GM10266 (cell line): ENCODE data around the gene MUC5B.

Experiments
- DNase-seq: peaks from one replicate; pipeline ENCODE4 v3.0.0; 2012; ENCODE audit errors: extremely low spot score
- TF ChIP-seq, protein P1 (sequence below): IDR thresholded peaks from 2 replicates; pipeline ENCODE4 v1.5.1; 2012; ENCODE audit warnings: mild to moderate bottlenecking, low read depth; ENCODE audit not compliant: control insufficient read depth, insufficient read depth; ENCODE audit errors: missing control alignments

Gene MUC5B

DNA sequence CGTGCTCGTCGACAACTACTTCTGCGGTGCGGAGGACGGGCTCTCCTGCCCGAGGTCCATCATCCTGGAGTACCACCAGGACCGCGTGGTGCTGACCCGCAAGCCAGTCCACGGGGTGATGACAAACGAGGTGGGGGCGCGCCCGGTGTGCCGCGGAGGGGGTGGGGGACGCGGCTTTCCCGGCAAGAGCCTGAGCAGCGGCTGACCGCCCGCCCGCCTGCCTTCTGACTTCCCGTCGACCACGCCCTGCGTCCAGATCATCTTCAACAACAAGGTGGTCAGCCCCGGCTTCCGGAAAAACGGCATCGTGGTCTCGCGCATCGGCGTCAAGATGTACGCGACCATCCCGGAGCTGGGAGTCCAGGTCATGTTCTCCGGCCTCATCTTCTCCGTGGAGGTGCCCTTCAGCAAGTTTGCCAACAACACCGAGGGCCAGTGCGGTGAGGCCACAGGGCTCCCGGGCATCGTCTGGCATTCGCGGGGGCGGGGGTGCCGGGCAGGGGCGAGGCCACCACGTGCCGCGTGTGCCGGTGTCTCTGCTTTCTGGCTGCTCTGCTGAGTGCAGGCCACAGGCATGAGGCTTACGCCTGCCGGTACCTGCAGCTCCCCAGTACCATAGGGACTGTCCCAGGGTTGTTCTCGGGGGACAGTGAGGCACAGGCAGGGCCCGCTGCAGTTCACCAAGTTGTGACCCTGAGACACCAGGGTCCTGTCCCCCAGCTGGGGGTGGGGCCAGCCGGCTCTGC is 28.5 kb upstream of the MUC5B start:
- TF ChIP-seq, protein P1, sequence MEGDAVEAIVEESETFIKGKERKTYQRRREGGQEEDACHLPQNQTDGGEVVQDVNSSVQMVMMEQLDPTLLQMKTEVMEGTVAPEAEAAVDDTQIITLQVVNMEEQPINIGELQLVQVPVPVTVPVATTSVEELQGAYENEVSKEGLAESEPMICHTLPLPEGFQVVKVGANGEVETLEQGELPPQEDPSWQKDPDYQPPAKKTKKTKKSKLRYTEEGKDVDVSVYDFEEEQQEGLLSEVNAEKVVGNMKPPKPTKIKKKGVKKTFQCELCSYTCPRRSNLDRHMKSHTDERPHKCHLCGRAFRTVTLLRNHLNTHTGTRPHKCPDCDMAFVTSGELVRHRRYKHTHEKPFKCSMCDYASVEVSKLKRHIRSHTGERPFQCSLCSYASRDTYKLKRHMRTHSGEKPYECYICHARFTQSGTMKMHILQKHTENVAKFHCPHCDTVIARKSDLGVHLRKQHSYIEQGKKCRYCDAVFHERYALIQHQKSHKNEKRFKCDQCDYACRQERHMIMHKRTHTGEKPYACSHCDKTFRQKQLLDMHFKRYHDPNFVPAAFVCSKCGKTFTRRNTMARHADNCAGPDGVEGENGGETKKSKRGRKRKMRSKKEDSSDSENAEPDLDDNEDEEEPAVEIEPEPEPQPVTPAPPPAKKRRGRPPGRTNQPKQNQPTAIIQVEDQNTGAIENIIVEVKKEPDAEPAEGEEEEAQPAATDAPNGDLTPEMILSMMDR, result no peak
- peak; percentile 22 for DNase-seq

DNA sequence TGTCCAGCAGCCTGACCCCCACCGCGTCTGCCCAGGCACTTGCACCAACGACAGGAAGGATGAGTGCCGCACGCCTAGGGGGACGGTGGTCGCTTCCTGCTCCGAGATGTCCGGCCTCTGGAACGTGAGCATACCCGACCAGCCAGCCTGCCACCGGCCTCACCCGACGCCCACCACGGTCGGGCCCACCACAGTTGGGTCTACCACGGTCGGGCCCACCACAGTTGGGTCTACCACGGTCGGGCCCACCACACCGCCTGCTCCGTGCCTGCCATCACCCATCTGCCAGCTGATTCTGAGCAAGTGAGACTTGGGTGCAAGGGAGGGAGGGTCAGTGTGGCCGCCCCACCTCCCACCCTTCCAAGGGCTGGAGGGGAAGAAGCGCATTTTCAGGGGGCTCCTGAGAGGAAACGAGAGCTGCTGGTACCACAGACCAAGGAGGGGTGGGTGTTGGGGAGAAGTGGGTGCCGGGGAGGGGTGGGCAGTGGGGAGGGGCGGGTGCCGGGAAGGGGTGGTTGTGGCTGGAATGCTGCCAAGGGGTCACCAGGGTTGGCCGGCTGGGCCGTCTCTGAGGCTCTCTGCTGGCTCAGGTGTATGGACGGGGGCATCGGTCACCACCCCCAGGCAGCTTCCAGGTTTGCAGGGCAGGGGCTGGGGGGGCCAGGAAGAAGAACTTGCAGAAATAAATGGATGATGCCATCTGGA is 27.7 kb upstream of the MUC5B start:
- TF ChIP-seq, protein P1, result no peak

DNA sequence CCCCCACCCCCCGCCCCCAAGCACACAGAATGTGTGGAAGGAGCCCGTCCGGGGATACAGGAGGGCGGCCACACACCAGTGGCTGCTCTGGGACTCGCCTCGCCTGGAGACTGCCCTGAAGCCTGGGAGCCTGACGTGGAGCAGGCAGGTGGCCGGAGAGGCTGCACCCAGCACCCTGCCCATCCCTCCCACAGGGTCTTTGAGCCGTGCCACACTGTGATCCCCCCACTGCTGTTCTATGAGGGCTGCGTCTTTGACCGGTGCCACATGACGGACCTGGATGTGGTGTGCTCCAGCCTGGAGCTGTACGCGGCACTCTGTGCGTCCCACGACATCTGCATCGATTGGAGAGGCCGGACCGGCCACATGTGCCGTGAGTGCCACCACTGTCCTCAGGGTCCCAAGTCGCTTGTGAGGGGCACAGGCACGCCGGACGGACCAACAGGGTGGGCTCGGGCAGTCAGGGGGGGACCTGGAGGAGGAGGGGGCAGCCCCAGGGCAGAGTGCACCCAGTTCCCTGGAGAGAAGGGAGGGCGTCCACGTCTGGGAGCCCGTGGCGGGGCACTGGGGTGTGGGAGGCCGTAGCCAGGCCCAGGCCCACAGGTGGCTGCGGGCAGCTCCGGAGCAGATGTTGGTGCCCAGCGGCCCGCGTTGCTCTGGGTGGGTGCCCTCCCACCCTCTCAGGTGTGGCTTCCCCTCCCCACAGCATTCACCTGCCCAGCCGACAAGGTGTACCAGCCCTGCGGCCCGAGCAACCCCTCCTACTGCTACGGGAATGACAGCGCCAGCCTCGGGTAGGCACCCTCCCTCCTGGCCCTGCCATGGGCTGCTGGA is 27.0 kb upstream of the MUC5B start:
- peak; percentile 19 for DNase-seq
- TF ChIP-seq, protein P1, result no peak

More for the DNA sequence above, 27.7 kb upstream of the MUC5B start:
- DNase-seq, result peak; percentile 12

DNA sequence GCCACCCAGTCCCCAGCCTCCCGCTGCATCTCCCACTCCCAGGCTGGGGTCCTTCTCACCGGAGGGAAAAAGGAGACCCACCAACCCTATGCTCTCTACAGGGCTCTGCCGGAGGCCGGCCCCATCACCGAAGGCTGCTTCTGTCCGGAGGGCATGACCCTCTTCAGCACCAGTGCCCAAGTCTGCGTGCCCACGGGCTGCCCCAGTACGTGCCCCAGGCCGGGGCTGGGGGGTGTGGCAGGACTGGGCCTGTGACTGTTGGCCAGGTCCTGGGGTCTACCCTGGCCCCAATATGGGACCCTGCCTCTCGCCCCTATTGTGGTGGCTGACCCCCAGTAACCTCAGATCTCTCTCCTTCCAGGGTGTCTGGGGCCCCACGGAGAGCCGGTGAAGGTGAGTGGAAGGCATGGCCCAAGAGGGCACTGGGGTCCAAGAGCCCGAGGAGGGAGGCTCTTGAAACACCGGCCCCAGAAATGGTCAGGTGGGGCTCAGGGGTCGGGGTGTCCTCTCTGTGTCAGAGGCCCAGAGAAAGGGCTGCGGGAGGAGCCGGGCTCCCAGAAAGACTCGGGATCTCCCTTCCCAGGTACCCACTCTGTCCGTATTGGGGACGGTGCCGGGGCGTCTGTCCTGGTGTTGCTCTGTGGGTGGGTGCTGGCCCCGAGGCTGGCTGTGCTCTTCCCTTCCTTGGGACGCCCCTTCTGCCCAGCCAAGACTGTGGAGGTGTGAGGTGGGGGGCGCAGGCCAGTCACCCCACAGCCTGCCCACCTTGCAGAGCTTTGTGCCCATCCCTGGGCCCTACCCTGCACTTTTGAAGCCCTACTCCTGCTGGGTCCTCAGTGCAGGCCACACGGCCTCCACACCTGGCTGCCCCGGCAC is 26.1 kb upstream of the MUC5B start:
- TF ChIP-seq, protein P1, result no peak
- DNase-seq, result peak; percentile 17

DNA sequence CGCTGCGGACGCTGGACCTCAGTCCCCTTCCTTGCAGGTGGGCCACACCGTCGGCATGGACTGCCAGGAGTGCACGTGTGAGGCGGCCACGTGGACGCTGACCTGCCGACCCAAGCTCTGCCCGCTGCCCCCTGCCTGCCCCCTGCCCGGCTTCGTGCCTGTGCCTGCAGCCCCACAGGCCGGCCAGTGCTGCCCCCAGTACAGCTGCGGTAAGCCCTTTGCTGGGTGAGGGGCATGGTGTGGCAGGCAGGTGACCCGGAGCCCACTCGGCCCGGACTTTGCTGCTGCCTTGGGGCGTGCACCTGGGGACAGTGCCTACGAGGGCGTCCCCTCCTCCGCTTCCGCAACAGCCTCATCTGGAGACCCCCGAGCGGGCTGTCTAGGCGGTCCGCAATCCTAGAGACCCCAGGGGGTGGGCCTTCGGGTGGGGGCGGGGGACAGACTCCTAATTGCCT is 25.4 kb upstream of the MUC5B start:
- TF ChIP-seq, protein P1, result no peak
- DNase-seq, result peak; percentile 6

DNA sequence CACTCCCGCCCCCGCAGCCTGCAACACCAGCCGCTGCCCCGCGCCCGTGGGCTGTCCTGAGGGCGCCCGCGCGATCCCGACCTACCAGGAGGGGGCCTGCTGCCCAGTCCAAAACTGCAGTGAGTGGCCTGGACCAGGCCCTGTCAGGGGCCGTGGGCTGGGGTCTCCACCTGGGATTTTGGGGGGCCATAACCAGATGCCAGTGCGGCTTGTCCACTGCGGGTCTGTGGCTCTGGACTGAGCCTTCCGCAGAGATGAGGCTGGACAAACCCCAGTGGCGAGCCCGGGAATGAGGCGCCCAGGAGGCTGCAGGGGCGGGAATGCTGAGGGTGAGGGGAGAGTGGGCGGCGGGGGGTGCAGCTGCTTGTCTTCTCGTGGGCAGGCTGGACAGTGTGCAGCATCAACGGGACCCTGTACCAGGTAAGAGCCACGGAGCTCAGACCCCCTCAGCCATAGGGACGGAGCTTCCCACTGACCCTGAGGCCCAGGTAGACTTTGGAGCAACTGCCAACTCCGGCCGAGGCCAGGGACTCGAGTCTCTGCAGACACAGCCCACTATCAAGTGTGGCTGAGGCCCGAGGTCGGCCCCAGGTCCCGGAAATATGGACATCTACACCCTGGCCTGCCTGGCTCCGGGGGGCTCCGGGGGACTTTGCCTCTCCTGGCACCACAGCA is 24.8 kb upstream of the MUC5B start:
- TF ChIP-seq, protein P1, result no peak
- peak; percentile 18 for DNase-seq
